ENCODE results near the gene ATRIP. TPM values are rescaled to one million over a fixed set of nuclear protein-coding genes. Genes with fewer than 3 reads are reported as not detected.

Gene ATRIP
- total RNA-seq, 1 experiment from 2014 or later = 11.9 TPM

DNA sequence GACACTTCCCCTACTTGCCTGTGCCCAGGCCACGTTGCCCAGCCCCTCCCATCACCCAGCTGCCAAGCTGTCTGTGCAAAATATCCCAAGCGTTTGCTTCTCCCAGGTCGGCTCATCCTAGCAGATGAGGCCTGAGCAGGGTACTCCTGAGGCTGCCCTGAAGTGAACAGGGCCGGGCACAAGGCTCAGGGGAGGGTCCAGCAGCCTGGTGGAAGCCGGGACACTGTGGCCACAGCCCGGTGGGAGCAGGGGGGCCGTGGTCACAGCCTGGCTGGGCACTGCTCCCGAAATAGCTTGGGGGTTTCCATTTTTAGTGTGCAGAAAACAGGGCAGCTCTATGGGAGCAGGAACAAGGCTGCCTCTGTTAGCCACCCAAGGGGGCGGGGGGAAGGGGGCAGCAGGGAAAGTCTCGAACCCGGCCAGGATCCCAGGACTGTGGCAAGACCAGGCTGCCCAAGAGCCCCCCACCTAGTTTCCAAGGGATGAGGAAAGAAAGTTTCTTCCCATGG is 20.1 kb upstream of the ATRIP start:
- Histone ChIP-seq H3K9me3 (ENCODE audit: control insufficient read depth, insufficient read depth, low read depth, low read length) (no peaks in the 10 kb centered on the region), H3K36me3 (ENCODE audit: control insufficient read depth, insufficient read depth, low read length) (no peaks in the 10 kb centered on the region), H3K4me3 (ENCODE audit: low read depth in 2 of 2, low read length in 2 of 2) (no peak overlapping the region), H3K4me1 (ENCODE audit: control insufficient read depth, insufficient read depth, low read length) (peaks cover 4% of the 10 kb centered on the region; the same call in 1 of the 2 replicates), H3K27me3 (ENCODE audit: control insufficient read depth, insufficient read depth, low read length) (no peaks in the 10 kb centered on the region), H3K27ac (ENCODE audit: low read length) (no peak overlapping the region)
- TF ChIP-seq SIN3A (IDR thresholded peaks at IDR 0.05; ENCODE audit: borderline replicate concordance, insufficient read depth, low read depth, low read length) (no peak), TCF7L2 (IDR thresholded peaks at IDR 0.05; ENCODE audit: low read depth, low read length) (no peak), POLR2AphosphoS5 (IDR thresholded peaks at IDR 0.05; ENCODE audit: low read depth, low read length) (no peak)
- TF ChIP-seq, protein P1, sequence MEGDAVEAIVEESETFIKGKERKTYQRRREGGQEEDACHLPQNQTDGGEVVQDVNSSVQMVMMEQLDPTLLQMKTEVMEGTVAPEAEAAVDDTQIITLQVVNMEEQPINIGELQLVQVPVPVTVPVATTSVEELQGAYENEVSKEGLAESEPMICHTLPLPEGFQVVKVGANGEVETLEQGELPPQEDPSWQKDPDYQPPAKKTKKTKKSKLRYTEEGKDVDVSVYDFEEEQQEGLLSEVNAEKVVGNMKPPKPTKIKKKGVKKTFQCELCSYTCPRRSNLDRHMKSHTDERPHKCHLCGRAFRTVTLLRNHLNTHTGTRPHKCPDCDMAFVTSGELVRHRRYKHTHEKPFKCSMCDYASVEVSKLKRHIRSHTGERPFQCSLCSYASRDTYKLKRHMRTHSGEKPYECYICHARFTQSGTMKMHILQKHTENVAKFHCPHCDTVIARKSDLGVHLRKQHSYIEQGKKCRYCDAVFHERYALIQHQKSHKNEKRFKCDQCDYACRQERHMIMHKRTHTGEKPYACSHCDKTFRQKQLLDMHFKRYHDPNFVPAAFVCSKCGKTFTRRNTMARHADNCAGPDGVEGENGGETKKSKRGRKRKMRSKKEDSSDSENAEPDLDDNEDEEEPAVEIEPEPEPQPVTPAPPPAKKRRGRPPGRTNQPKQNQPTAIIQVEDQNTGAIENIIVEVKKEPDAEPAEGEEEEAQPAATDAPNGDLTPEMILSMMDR (IDR thresholded peaks at IDR 0.05) = no peak
- TF ChIP-seq, protein P2, sequence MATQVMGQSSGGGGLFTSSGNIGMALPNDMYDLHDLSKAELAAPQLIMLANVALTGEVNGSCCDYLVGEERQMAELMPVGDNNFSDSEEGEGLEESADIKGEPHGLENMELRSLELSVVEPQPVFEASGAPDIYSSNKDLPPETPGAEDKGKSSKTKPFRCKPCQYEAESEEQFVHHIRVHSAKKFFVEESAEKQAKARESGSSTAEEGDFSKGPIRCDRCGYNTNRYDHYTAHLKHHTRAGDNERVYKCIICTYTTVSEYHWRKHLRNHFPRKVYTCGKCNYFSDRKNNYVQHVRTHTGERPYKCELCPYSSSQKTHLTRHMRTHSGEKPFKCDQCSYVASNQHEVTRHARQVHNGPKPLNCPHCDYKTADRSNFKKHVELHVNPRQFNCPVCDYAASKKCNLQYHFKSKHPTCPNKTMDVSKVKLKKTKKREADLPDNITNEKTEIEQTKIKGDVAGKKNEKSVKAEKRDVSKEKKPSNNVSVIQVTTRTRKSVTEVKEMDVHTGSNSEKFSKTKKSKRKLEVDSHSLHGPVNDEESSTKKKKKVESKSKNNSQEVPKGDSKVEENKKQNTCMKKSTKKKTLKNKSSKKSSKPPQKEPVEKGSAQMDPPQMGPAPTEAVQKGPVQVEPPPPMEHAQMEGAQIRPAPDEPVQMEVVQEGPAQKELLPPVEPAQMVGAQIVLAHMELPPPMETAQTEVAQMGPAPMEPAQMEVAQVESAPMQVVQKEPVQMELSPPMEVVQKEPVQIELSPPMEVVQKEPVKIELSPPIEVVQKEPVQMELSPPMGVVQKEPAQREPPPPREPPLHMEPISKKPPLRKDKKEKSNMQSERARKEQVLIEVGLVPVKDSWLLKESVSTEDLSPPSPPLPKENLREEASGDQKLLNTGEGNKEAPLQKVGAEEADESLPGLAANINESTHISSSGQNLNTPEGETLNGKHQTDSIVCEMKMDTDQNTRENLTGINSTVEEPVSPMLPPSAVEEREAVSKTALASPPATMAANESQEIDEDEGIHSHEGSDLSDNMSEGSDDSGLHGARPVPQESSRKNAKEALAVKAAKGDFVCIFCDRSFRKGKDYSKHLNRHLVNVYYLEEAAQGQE (IDR thresholded peaks at IDR 0.05; ENCODE audit: insufficient read depth in 1 of 2, low read depth in 2 of 2, low read length in 1 of 2) = no peak
- BruUV-seq (replicated peaks) = no TSS peak
- ATAC-seq = no peak
- intact Hi-C loops (cut with micrococcal nuclease; ENCODE audit: unreplicated experiment) (no loop called here), in situ Hi-C loops (cut with HindIII; ENCODE audit: low pct_unique_long_range_greater_than_20kb, low sequenced_read_pairs) (no loop called here)
- no peak for DNase-seq (ENCODE audit: low read depth, low spot score)
- POLR2A ChIA-PET = interaction anchor here (0.6 kb wide), 1 partner anchor 1766 kb away, joined by 5 read pairs; no protein-coding TSS in a partner anchor
- CTCF ChIA-PET = interaction anchor here (1.2 kb wide), 1 partner anchor 10 kb away, joined by 4 read pairs; no protein-coding TSS in a partner anchor

DNA sequence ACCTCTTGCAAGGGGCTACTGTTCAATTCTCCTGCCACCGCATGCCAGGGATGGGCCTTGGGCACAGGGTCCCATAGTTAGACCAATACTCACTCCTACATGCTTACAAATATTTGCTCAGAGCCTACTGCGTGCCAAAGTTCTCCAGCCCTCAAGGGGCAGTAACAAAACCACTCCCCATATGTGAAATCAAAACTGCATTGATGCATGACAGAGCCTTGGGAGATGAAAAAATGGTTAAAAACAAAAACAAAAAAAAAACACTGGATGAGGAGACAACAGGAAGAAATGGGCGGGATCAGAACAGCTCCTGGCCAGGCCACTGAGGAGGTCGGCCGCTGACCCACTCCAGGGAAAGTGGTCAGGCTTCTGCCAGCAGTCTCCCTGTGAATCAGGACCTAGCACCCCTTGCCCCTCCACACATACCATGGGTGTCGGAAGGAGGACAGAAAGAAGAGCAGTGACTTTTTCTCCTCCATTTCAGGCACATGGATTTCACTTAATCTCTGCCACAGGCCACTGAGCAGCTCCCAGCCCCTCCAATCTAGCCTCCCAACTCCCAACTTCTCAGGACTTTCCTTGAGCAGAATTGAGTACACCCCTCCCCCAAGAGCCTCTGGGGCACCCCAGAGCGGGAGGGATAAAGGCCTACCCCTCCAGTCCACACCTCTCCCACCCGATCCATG is 19.4 kb upstream of the ATRIP start:
- H3K4me1 ChIP-seq (ENCODE audit: control insufficient read depth, insufficient read depth, low read length) = peaks cover 4% of the 10 kb centered on the region; the same call in 1 of the 2 replicates
- intact Hi-C loops (cut with micrococcal nuclease; ENCODE audit: unreplicated experiment) = no loop called here
- ChIA-PET CTCF (interaction anchor here (1.0 to 1.2 kb wide), 2 partner anchors 9 kb away, joined by 3 to 4 read pairs; no protein-coding TSS in a partner anchor), POLR2A (no interaction called here)
- no peaks in the 10 kb centered on the region for H3K36me3 ChIP-seq (ENCODE audit: control insufficient read depth, insufficient read depth, low read length)
- no peak overlapping the region for H3K27ac ChIP-seq (ENCODE audit: low read length)
- in situ Hi-C loops (cut with HindIII; ENCODE audit: low pct_unique_long_range_greater_than_20kb, low sequenced_read_pairs) = no loop called here
- BruUV-seq (replicated peaks) = no TSS peak
- no peaks in the 10 kb centered on the region for H3K9me3 ChIP-seq (ENCODE audit: control insufficient read depth, insufficient read depth, low read depth, low read length)
- TF ChIP-seq, protein P2 (IDR thresholded peaks at IDR 0.05; ENCODE audit: insufficient read depth in 1 of 2, low read depth in 2 of 2, low read length in 1 of 2) = no peak
- TF ChIP-seq, protein P1 (IDR thresholded peaks at IDR 0.05) = no peak
- no peak for TF ChIP-seq POLR2AphosphoS5 (IDR thresholded peaks at IDR 0.05; ENCODE audit: low read depth, low read length)
- TF ChIP-seq TCF7L2 (IDR thresholded peaks at IDR 0.05; ENCODE audit: low read depth, low read length) = no peak
- H3K4me3 ChIP-seq (ENCODE audit: low read depth in 2 of 2, low read length in 2 of 2) = no peak overlapping the region
- H3K27me3 ChIP-seq (ENCODE audit: control insufficient read depth, insufficient read depth, low read length) = no peaks in the 10 kb centered on the region
- DNase-seq (ENCODE audit: low read depth, low spot score) (no peak), ATAC-seq (no peak)

All from Panc1 (cell line).